Inflammatory macrophage (primary cell): ENCODE measurements around the gene PRH2.

Source experiments
- DNase-seq, 2 donors: peaks; one replicate each; pipeline ENCODE4 v3.0.0-alpha.2; 2020 to 2022

The PRH2 gene

DNA sequence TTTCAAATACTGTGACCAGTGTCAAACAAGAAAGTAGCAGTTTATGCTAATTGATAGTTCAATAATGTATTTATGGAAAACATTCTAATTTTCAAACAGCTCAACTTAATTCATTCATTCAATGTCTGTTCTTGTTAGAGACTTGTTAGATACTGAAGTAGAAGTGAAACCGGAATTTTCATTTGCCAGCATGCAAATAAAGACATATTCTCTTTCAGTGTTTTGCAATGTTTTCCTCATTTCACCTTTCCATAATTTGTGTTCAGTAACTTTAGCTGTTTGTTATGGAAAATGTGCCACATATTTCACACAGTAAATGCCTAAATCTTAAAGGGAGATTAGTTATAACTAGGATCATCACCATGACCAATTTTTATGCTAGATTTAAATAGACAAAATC lies 36.4 kb downstream of the PRH2 start:
- DNase-seq: no peak

DNA sequence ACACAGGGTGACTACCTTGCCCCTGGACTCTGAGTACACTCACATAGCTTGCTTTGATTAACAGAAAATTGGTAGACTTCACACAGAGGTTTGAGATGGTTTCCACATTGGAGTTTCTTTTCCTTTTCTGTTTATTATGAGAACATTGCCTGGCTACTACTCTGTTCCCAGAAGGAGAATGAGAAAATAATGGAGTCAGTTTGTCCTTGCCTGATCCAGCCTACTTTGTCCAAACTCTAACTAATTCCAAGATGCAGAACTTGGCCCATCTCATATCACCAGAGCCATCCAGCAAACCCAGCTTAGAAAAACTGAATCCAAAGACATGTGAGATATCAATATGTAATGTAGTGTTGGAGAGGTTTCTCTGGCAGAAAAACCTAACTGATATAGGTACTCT lies 37.3 kb downstream of the PRH2 start:
- no peak for DNase-seq

DNA sequence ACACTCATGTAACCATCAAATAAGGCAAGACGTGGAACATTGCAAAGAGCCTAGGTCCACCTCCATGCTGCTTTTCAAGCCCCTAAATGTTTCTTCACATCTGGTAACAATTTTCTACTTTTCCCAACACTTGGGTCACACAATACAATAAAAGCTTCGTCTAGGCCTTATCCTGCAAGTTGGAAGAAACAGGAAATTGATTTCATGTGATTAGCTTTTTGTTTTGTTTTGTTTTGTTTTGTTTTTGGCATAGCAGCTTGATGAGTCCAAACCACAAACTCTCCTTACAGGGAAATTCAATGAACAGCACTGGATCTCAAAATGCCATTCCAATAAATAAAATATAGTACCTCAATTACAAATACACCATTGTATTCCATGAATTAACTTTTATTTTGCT lies 38.4 kb downstream of the PRH2 start:
- DNase-seq: no peak

DNA sequence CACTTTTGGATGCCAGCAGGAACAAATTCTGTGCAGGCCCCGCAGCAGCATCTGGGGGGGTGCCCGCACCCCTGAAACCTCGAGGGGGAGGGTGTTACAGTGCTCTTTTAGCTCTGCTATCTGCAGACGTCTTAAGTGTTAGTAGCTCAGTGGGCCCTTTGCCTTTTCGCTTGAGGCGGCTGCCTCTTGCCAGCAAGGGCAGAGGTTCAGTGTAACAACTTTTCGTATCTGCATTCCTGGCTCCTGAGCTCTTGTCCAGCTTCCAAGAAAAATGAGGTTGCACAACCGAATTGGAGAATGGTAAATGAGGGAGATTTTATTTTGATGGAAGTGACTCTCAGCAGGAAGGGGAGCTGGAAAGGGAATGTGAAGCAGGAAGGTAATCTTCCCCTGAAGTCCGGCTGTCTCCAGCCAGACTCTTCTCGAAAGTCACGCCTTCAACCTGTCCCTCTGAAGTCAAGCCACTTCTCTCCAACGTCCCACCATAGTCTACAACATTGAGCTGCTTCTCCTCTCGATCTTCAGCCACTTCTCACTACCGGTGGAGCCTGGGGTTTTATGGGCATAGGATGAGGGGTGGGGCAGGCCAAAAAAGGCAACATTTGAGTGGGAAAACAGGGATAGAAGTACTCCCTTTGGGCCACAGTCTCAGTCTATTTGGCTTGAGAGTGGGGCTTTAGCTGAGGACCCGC lies 39.9 kb downstream of the PRH2 start:
- DNase-seq: no peak

DNA sequence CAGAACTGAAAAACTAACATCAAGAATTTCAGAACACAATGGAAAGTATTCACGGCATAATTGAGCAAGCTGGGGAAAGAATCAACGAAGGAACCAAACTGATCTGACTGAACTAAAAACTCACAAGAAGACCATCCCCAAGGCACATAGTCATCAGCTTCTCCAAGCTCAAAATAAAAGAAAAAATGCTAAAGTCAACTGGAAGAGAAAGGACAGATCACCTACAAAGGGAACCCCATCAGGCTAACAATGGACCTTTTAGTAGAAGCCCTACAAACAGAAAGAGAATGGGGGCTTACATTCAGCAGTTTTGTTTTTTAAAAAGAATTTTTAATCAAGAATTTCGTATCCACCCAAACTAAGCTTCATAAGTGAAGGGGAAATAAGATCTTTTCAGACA lies 45.9 kb downstream of the PRH2 start:
- no peak for DNase-seq

DNA sequence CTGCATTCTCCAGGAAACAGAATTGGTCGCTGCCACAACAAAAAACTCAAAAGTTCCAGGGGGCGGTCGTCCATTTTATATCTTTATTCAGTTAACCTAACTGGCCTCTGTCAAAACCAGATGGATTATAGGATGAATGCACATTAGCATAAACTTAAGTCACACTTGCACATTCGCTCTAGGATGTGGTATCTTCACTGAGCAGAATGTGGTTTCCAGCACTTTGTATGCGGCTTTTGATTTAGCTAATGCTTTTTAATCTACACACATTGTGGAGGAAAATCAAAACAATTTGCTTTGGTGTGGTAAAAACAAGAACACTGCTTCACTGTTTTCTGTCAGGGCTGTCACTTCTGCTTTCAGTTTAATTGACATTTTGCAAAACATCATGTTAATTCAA lies 53.2 kb downstream of the PRH2 start:
- DNase-seq: no peak
